22Rv1 (cell line): ENCODE results near the gene PRPS1L1.

Experiments
- CTCF ChIP-seq: fragments of 450-650 bp; IDR thresholded peaks from 2 replicates; pipeline ENCODE4 v1.5.1; 2017; ENCODE audit warnings: mild to moderate bottlenecking
- ZFX ChIP-seq: fragments of 450-650 bp; IDR thresholded peaks from 2 replicates; pipeline ENCODE4 v1.6.1; 2017; ENCODE audit warnings: antibody characterized with exemption, borderline replicate concordance

- no peak for TF ChIP-seq CTCF
- no peak for TF ChIP-seq ZFX
Measured at GRCh38 chr7:18004372-18004771, 23.3 kb downstream of the PRPS1L1 start.
